GM12872 (cell line): ENCODE data around the gene TXNDC17.

Experiments
- CTCF ChIP-seq: IDR thresholded peaks from 3 replicates; pipeline ENCODE4 v1.5.1; 2011; ENCODE audit warnings: low read depth, mild to moderate bottlenecking, low read length, moderate library complexity; ENCODE audit not compliant: insufficient read depth

TXNDC17 gene

GRCh38 chr17:6599364-6599763 lies 41.5 kb upstream of the TXNDC17 start:
- TF ChIP-seq CTCF: no peak

GRCh38 chr17:6602141-6602540 lies 38.7 kb upstream of the TXNDC17 start:
- no peak for TF ChIP-seq CTCF

GRCh38 chr17:6603744-6604325 lies 37.0 kb upstream of the TXNDC17 start:
- TF ChIP-seq CTCF: no peak

GRCh38 chr17:6605142-6605541 lies 35.7 kb upstream of the TXNDC17 start:
- no peak for TF ChIP-seq CTCF

- TF ChIP-seq CTCF: no peak
These were observed 32.5 kb upstream of the TXNDC17 start for GRCh38 chr17:6608321-6608720.

GRCh38 chr17:6610011-6610410 lies 30.8 kb upstream of the TXNDC17 start:
- TF ChIP-seq CTCF: no peak

- no peak for TF ChIP-seq CTCF
These were observed 29.6 kb upstream of the TXNDC17 start for GRCh38 chr17:6611231-6611630.
